Endothelial cell of umbilical vein (primary cell): Measurements from ENCODE around the gene SQOR. TPM values are rescaled to one million over a fixed set of nuclear protein-coding genes. Genes with fewer than 3 reads are reported as not detected.

Experiments
- BruUV-seq: library from RNA; stranded (reverse); fragments of 400-500 nt; replicated peaks from 2 replicates; lab custom pipeline; 2021; lab: Mats Ljungman, UMichigan
- CTCF ChIA-PET: fragments of 300-600, 350-600 bp; sonication (Branson Sonifier 250); formaldehyde crosslinking; loops from one replicate; lab custom pipeline; 2021; ENCODE audit warnings: antibody characterized with exemption, inconsistent platforms; lab: Charles Lee
- POLR2A ChIA-PET: fragments of 300-600, 350-600 bp; sonication (Branson Sonifier 250); formaldehyde crosslinking; loops from one replicate; lab custom pipeline; 2021; ENCODE audit warnings: antibody characterized with exemption, inconsistent platforms; lab: Charles Lee
- DNase-seq: peaks from one replicate; pipeline ENCODE4 v3.0.0-alpha.2; 2011; ENCODE audit warnings: low read depth, low spot score
- FAIRE-seq: peaks from 2 replicates; lab custom pipeline; 2011; peaks lifted over from hg19 to GRCh38; lab: Jason Lieb, UNC
- H2AFZ ChIP-seq: 2 replicates; pipeline ENCODE4 v1.6.0; 2012; ENCODE audit warnings: low read depth, low read length, control low read depth, inconsistent platforms
- H3K27ac ChIP-seq: 2 replicates; pipeline ENCODE4 v1.5.1; 2011; ENCODE audit warnings: low read depth, mild to moderate bottlenecking, control low read depth, low read length, moderate library complexity; ENCODE audit not compliant: insufficient read depth
- H3K27me3 ChIP-seq, 2 experiments: 2 replicates each; pipeline versions ENCODE4 v1.6.0 to v1.6.1; 2011; ENCODE audit warnings: low read length in 2 of 2, mixed read lengths in 1 of 2; ENCODE audit not compliant: control insufficient read depth in 2 of 2, insufficient read depth in 2 of 2
- H3K36me3 ChIP-seq, 2 experiments: 2 replicates in 1 of 2; 3 replicates in 1 of 2; pipeline ENCODE4 v1.5.1; 2011; ENCODE audit warnings: low read length in 2 of 2, mild to moderate bottlenecking in 1 of 2, moderate library complexity in 1 of 2; ENCODE audit not compliant: control insufficient read depth in 2 of 2, insufficient read depth in 2 of 2; ENCODE audit errors: extremely low read depth in 1 of 2
- H3K4me1 ChIP-seq: 3 replicates; pipeline ENCODE4 v1.5.1; 2011; ENCODE audit warnings: mild to moderate bottlenecking, low read length; ENCODE audit not compliant: control insufficient read depth, insufficient read depth; ENCODE audit errors: extremely low read depth
- H3K4me2 ChIP-seq: 2 replicates; pipeline ENCODE4 v1.6.1; 2011; ENCODE audit warnings: low read length, control low read depth, mixed read lengths; ENCODE audit not compliant: insufficient read depth
- H3K4me3 ChIP-seq, 3 experiments: fragments of 200-600 bp in 1 of 3; sonication (generic), shearing (Covaris generic) in 1 of 3; replicated peaks in 1 of 3; 2 replicates each; pipeline ENCODE4 v1.5.1; 2011 to 2016; ENCODE audit warnings: control low read depth in 3 of 3, low read length in 3 of 3, mild to moderate bottlenecking in 2 of 3, inconsistent platforms in 1 of 3, low read depth in 1 of 3, moderate library complexity in 1 of 3; ENCODE audit not compliant: insufficient read depth in 1 of 3
- H3K79me2 ChIP-seq: 2 replicates; pipeline ENCODE4 v1.6.0; 2012; ENCODE audit warnings: low read length, inconsistent platforms; ENCODE audit not compliant: control insufficient read depth, insufficient read depth
- H3K9ac ChIP-seq: replicated peaks from 2 replicates; pipeline ENCODE3; 2011; ENCODE audit warnings: low read length, control low read depth; ENCODE audit not compliant: insufficient read depth; ENCODE audit errors: extremely low read depth
- H3K9me1 ChIP-seq: replicated peaks from 3 replicates; pipeline ENCODE4 v1.6.0; 2011; ENCODE audit warnings: mild to moderate bottlenecking, low read length; ENCODE audit not compliant: control insufficient read depth, insufficient read depth; ENCODE audit errors: extremely low read depth
- H3K9me3 ChIP-seq: replicated peaks from 2 replicates; pipeline ENCODE4 v1.5.1; 2012; ENCODE audit warnings: low read length, inconsistent platforms; ENCODE audit not compliant: control insufficient read depth, insufficient read depth
- H4K20me1 ChIP-seq: replicated peaks from 2 replicates; pipeline ENCODE3; 2011; ENCODE audit warnings: mild to moderate bottlenecking, low read length; ENCODE audit not compliant: control insufficient read depth, insufficient read depth; ENCODE audit errors: extremely low read depth
- CTCF ChIP-seq, 2 donors: IDR thresholded peaks; 1 replicate in 1 of 2; 2 replicates in 1 of 2; pipeline ENCODE4 v1.5.1; 2011; ENCODE audit warnings: low read length in 2 of 2, mild to moderate bottlenecking in 2 of 2, moderate library complexity in 2 of 2, control low read depth in 1 of 2, inconsistent platforms in 1 of 2, low read depth in 1 of 2; ENCODE audit not compliant: insufficient read depth in 1 of 2; ENCODE audit errors: extremely low read depth in 1 of 2
- POLR2AphosphoS5 ChIP-seq: IDR thresholded peaks from 2 replicates; pipeline ENCODE4 v1.6.1; 2012; ENCODE audit warnings: low read depth, mild to moderate bottlenecking, control low read depth, low read length, moderate library complexity; ENCODE audit not compliant: insufficient read depth
- dilution Hi-C: fragments of 300-500 bp; cut with MboI; formaldehyde crosslinking; loops from one replicate; pipeline ENCODE4 v1.15.0; 2019; ENCODE audit warnings: low sequenced_read_pairs; ENCODE audit not compliant: extremely low pct_ligation_motif_present
- intact Hi-C: fragments of 100-400 bp; cut with micrococcal nuclease; formaldehyde crosslinking; loops from one replicate; pipeline ENCODE4 v1.10.0; 2022
- polyA plus RNA-seq, 4 experiments: library from polyadenylated mRNA; depleted of rRNA in 3 of 4; stranded (reverse) in 3 of 4; unstranded in 1 of 4; fragments of >200 nt; gene quantifications; 2 replicates each; pipeline versions ENCODE4 v1.2.1 to v1.2.3, GENCODE V29; 2011 to 2012; ENCODE audit warnings: missing spikeins in 1 of 4
- total RNA-seq: library from RNA; stranded (reverse); gene quantifications from 2 replicates; pipeline ENCODE4 v1.2.3, GENCODE V29; 2021

SQOR gene
- total and polyA plus RNA-seq, 2 donors (not counting 3 experiments of a cell fraction or from before 2014, with no cell fraction given): 12.9 to 17.9 TPM

DNA sequence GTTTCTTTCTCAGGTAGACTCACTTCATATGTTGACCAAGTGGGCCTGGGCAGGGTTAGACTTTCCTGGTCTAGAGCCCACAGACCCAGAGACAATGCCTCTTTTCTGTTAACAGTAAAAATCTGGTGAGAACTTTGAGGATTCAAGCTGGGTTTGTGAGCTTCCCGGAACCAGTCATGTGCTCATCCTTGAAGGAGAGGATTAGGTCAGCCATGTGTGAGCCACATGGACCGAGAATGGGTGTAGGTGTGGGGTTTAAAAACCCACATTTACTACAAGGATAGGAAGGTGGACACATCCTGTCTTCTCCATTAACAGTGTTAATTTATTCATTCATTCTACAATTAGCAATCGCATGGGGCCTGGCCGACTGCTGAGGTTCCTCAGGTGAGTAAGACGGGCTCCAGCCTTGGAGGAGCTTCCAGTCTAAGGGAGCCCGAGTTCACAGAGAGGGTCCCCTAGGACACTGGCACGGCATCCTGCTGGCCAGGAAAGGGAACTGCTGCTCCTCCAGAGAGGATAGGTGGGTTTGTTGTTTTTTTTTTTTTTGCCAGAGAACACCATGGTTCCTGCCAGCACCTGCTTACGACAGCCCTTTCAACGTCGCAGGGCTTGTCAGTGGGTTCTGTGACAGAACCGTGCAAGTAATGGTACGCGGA, 69.0 kb downstream of the SQOR start:
- CTCF ChIA-PET: interaction anchor here (0.7 to 6.3 kb wide), 6 partner anchors 10 to 92 kb away, joined by 3 to 64 read pairs (median 4); no protein-coding TSS in a partner anchor

More for the DNA sequence above, 69.0 kb downstream of the SQOR start:
- Histone ChIP-seq H3K36me3 (no peaks in the 10 kb centered on the region), H4K20me1 (no peaks in the 10 kb centered on the region), H3K4me2 (peak overlapping the region; percentile 70), H3K27ac (no peak overlapping the region), H3K4me1 (peaks cover 4% of the 10 kb centered on the region), H3K9me3 (no peaks in the 10 kb centered on the region), H3K9me1 (no peaks in the 10 kb centered on the region), H2AFZ (peak overlapping the region; percentile 86), H3K27me3 (no peaks in the 10 kb centered on the region), H3K4me3 (no peak overlapping the region), H3K79me2 (no peaks in the 10 kb centered on the region), H3K9ac (no peak overlapping the region)
- intact Hi-C loops: loop anchor here (2.0 kb wide), 3 partner anchors 87 to 1481 kb away; no protein-coding TSS in a partner anchor
- no peak for DNase-seq
- POLR2A ChIA-PET: no interaction called here
- FAIRE-seq: no peak
- TF ChIP-seq POLR2AphosphoS5 (no peak), CTCF (IDR thresholded peaks at IDR 0.05; ENCODE audit: extremely low read depth in 1 of 2, insufficient read depth in 1 of 2, low read depth in 1 of 2, low read length in 2 of 2) (peak in 1 of 2 donors; percentile 23)
- no TSS peak for BruUV-seq
- dilution Hi-C loops: no loop called here
